OCI-LY7 (cell line): ENCODE measurements around the gene ADCY7.

Experiments used
- CTCF ChIP-seq: fragments of 200-600 bp; sonication (generic); conservative IDR thresholded peaks from 2 replicates; pipeline ENCODE4 v1.5.1; 2014; ENCODE audit warnings: mild to moderate bottlenecking, antibody characterized with exemption, low read length, moderate library complexity, mixed read lengths
- EZH2phosphoT487 ChIP-seq: fragments of 200-600 bp; sonication (generic); IDR thresholded peaks from 2 replicates; pipeline ENCODE4 v1.6.1; 2018; ENCODE audit warnings: low read depth, borderline replicate concordance, mild to moderate bottlenecking, mixed run types, antibody characterized with exemption, low read length, moderate library complexity, mixed read lengths

- TF ChIP-seq EZH2phosphoT487 (no peak), CTCF (no peak)
Observed at GRCh38 chr16:50331570-50331969, 65.2 kb downstream of the ADCY7 start.
